Ecto neural progenitor cell (in vitro differentiated cells): ENCODE data around the gene L2HGDH.
"Not testable (repeated sequence)": the region's sequence is repeated elsewhere in the genome, so short reads cannot be mapped to it uniquely, and the experiment has no call there.

Experiments used
- DNase-seq: peaks from one replicate; pipeline ENCODE4 v3.0.0-alpha.2; 2018; ENCODE audit warnings: low spot score

Gene L2HGDH

DNA sequence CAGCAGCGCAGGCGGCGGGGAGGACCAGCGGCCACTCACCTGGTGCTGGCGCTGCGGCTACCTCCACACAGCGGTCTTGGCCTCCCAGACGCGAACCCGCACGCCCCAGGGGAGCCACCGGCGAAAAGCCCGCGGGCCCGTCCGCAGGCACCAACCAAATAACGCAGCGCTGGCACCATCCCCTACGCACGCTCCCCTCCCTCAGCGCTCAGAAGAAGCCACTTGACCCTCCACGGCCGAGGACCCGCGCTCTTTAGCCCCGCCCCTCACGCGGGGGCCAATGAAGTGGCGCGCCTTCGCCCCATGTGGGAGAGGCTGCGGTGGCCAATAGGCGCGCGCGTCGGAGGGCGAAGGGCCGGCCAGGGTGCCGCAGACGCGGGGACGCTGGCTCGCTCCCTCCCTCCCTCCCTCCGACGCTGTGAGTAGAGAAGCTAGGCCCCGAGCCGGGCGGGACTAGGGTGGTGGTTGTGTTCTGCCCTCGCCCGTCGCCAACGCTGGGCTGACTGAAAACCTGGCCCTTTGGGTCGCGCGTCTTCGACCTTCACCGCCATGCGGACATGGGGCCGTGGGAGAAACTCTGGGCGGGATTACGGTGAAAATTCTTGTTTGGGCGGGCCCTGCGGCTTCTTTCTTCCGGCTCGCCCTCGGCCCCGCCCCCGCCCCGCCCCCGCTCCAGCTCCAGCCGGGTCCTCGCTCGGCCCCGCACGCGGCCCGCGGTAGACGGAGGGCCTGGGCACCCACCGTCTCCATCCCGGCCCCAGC, at the start of gene L2HGDH, which contains the start of gene DMAC2L:
L2HGDH (minus strand) TSS at position 258 of the 762 bp plus-strand sequence; CDS start at position 179, 79 bp downstream.
DMAC2L (plus strand) TSS at position 353 of the 762 bp plus-strand sequence. CDS start 9,164 bp downstream, outside the sequence.
- peak; percentile 97 for DNase-seq

DNA sequence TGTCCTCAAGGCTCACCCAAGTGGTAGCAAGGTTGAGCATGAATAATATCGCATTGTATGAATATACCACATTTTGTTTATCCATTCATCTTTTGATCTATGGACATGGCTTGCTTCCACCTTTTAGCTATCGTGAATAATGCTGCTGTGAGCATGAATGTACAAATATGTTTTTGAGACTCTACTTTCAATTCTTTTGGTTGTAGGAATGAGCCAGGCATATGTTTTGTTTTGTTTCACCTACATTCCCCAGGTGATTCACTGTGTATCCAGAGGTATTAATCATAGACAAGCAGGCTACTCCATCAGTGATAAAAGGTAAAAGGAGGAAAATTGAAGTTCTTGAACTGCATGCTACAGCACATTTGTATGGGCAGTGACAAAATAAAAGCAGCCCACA, 48.8 kb upstream of the L2HGDH start:
- DNase-seq = no peak

DNA sequence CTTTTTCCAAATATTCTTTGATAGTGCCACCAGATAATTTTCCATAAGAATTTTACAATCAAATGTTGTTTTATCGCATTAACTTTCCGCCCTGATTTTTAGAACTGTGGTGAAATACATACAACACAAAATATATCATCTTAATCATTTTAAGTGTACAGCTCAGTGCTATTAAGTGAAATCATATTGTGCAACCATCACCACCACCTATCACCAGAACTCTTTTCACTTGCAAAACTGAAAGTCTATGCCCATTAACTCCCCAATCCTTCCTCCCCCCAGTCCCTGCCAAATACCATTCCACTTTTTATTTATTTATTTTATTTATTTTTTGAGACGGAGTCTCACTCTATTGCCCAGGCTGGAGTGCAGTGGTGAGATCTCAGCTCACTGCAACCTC, 48.1 kb upstream of the L2HGDH start:
- DNase-seq = no peak

DNA sequence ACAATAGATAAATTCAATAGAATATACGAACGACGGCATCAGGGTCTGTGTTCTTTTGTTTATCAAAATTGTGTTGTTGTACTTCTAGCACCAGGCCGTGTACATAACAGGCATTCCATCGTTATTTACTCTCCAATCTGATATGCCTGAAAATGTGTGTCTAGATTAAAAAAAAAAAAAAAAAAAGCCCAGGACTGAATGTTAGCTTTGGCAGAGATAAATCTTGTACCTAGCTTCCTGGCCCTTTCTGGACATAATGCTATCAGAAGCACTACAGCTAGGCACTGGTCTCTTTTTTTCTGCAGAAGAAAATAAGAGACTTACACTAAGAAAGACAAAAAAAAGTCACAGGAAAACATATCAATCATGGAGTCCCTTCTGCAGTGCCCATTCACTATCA, 47.6 kb upstream of the L2HGDH start:
- no peak for DNase-seq

DNA sequence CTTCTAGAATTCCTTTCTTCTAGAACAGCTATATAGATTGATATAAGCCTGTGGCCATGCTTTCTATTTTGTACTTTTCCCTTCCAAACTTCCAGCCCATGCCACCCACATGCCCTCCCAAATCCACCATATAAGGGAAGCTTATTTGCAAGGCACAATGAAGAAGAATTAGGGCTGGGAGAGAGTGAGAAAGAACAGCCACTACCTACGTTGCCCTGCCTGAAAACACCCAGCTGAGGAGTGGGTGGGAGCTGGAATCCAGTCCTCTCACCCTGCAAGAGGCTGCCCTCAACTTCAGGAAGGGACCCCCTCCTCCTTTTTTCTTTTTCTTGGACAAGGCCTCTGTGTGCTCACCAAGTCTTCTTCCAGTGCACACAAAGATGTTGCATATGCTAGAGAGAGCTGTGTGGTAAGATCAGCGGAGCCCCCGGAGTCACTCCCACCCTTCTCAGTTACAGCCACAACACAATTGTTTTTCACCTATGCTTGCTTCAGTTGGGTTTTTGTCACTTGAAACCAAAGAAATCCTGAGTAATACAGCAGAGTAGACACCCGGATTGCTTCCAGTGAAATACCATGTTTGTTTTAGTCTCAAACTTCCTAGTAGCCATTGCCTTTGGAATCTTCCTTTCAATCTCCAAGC, 45.8 kb upstream of the L2HGDH start:
- no peak for DNase-seq

DNA sequence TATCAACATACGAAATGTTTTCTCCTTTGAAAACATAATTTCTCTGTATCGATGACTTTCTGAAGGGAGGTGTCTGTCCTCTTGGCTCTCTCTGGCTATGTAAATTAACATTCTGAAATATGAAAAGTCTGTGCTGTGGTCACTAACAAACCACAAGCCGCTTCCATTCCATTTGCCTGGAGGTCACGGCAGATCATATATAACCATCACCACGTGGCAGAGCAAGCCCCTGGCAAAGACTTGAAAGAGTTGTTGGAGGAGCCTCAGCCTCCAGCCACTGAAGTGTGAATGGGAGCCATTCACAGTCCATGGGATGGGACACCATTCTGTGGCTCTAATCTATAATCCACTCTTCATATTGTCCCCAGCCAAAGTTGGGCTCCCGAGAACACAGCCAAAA, 45.1 kb upstream of the L2HGDH start:
- no peak for DNase-seq

DNA sequence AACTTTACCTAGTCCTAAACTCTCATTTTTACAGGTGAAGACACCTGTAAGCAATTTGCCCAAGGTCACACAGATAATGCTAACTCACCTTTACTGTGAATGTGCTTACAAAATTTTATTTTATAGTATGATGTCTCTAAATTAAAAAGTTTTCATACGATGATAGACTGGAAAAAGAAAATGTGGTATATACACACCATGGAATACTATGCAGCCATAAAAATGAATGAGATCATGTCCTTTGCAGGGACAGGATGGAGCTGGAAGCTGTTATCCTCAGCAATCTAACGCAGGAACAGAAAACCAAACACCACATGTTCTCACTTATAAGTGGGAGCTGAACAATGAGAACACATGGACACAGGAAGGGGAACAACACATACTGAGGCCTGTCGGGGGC, 44.3 kb upstream of the L2HGDH start:
- not testable (repeated sequence) for DNase-seq

DNA sequence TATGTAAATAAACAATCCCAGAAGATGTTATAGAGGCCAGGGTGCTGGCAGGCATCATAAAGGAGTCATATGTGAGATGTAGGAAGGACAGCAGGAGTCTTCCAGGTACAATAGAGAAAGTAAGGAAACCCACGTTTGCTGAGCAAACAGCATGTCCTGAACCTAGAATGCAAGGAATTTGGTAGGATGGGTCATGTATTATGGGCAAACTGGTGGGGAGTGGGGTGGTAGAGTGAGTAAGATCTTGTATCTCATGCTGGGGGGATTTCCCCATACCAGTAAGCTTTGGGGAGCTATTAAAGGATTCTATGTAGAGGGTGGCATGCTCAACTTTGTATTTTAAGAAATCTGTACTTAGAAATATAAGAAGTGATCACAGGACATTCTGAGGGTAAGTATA, 43.7 kb upstream of the L2HGDH start:
- no peak for DNase-seq

DNA sequence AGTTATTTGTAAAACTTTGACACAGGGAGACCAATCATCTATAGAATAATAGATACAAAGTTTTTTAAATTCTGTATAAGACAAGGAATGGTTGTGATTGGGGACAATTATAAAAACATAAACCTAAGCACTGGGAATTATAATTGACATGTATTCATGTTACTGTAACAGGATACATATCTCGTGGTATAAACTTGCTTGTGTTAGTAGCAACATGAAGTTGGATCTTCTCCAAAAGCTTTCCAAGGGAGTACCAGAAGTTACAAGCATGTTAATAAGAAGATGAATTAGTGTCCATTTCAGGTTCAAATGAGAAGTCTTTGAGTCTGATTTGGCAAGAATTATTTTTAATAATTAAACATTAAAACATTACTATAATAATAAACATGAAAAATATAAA, 42.5 kb upstream of the L2HGDH start:
- DNase-seq = no peak

DNA sequence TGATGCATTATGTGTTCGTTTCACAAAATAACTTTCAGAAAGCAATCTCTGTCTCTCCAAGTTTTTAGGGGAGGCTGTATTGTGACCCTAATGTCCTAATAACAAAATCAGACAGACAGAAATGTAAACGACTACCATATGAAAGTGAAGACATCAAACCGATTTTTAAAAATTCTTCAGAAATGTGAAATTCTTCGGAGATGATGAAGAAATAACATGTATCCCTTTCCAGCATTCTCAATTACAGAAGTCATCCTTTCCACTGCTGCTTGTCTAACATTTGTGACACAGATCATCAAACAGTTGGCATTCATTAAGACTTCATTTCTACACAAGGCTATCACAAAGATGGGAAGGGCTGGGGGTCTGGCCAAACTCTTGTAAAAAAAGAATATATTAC, 41.1 kb upstream of the L2HGDH start:
- DNase-seq = no peak

DNA sequence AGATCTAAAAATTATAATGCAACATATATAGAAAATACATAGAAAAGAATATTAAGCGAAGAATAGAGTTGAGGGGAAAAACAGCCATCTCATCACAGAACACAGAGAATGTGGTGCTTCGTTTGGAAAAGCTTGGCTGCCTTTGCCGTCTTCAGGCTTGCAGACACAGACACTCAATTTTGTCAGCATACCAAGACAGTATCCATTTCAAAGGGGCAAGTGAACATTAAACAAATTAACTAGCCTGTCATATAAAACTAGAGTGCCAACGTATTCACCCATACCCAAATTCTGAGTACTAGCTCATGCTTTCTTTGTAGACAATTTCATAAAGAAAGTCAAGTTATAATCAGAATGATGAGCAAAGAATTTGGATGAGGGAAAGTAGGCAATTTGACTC, 40.6 kb upstream of the L2HGDH start:
- DNase-seq = no peak

DNA sequence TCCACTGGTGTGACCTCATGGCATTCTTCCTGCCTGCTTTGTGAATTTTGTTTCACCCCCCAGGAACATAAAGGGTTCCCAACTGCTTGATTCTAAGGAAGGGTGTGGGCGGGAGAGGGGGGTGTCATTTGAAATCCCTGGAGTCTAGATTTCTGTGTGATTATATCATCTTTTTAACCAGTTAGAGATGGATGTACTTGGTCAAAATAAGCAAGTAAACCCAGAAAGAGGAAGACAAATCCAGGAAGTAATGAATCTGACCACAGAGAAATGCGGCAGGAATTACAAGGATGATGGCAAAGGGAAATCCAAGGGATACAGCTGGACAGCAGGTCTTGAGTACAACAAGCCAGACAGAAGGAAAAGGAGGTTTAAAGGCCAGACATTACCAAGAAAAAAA, 38.9 kb upstream of the L2HGDH start:
- DNase-seq = no peak

DNA sequence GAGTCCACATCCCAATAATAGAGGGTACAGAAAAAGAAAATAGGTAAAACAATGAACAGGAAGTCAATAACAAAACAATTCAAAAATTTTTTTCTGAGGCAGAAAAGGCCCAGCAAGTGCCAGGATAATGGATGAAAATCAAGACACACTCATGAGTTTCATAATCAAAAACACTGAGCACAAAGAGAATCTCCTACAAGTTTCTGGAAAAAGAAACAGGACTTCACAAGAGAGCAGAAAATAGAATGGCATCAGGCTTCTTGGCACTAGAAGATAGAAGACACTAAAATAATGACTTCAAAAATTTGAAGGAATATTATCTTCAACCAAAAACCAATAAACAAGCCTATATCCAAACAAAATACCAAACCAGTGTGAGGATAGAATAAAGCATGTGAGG, 36.9 kb upstream of the L2HGDH start:
- no peak for DNase-seq

DNA sequence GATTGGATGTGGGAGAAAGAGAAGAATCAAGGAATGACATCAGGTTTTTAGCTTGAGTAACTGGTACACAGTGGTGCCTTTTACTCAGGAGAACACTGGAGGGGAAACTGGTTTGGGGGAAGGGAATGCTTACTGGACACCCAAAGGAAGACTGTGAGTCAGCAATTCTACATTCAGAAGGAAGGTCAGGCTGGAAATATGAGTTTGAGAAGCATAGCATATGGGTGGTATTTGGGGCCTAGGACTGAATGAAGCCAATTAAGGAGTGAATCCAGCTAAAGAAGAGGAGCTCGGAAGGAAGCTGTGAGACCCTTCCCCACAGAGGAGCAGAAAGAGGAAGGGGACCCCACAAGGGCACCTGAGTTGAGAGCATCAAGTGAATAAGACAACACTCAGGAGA, 35.5 kb upstream of the L2HGDH start:
- no peak for DNase-seq

DNA sequence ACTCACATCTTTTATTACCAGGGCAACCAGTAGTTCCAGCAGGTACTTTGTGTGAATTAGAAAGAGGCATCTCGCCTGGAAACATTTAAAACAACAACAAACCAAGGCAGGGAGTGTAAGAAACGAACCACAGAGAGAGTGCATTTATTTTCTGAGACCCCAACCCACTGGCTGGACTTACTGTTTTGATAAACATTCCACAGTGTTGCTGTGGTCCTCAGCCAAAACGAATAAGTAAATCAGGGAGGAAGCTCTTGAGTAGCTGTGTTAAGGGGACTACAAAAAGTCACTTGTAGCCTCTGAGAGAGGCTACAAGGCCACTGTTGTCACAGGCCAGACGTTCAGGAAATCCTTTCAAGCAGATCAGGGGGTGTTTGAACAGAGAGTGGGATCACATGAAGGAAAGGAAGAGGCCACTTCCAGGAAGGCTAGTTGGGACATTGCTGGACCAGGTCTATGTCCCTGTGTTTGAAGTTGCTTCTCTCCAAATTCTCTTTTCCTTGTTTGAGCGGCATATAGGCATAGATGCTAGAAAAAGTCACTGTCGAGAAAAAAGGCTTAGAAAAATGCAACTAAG, 33.9 kb upstream of the L2HGDH start:
- DNase-seq = no peak

DNA sequence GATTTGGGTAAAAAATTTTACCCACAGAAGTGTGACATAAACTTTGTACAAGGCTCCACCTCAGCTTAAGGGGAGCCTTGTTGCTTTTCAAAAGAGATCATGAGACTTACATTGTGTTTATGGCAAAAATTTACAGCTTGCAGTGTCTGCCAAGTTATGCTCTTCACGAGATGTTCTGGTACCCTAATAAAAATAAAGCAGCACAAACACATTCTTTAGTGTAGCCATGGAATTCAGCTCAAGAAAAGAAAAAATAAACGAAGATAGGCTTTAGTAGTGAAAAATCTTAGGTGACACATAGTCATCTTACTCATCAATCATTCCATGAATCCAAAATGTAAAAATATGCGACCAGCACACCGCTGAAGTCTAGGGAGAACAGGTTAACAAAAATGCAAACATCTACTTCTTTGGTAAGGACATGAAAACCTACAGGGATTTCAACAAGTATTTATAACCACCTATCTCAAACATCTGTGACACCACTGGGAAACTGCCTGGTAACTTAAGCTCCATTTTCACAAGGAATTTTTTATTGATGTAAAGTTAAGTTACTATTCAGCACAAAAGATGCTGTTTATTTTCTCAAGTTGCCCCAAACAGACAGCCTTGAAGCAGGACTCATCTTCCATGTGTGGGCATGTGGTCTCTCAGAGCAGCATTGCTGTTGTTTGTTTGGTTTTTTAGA, 33.0 kb upstream of the L2HGDH start:
- DNase-seq = no peak

DNA sequence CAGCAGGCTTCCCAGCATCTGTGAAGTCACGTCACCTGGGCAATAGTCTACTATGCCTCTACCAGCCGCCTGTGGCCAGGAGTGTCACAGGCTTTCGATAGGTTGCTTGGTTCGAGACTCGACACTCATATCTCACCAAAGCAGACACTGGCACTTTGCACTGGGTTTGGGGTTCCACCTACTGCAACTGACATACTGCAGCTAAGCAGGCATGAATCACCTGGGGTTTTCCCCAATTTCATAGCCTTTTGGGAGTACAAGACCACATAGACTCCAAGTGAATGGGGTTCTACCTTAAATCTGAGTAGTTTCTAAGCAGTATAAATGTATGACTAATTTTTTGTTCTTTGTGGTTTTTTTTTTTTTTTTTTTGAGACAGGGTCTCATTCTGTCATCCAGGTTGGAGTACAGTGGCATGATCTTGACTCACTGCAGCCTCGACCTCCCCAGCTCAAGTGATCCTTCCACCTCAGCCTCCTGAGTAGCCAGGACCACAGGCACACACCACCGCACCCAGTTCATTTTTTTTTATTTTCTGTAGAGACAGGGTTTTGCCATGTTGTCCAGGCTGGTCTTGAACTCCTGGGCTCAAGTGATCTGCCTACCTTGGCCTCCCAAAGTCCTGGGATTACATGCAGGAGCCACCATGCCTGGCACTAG, 32.2 kb upstream of the L2HGDH start:
- DNase-seq = no peak

DNA sequence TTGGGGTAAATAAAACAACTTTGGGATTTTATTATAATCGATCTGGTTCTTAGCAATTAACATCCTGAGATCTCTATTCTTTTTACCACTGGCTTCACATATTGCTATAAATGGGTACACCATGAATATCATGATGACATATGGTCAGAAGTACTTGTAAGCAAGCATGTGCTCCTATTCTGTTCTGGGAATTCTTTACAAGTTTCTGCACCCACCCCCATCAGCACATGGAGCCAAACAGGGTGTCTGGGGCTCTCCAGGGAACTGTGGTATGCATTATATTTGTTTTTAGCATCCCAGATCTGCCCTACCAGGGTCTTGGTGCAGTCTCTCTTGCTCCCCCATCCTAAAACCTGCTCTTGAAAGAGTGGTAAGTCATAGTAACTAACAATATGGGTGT, 31.4 kb upstream of the L2HGDH start:
- DNase-seq = no peak

DNA sequence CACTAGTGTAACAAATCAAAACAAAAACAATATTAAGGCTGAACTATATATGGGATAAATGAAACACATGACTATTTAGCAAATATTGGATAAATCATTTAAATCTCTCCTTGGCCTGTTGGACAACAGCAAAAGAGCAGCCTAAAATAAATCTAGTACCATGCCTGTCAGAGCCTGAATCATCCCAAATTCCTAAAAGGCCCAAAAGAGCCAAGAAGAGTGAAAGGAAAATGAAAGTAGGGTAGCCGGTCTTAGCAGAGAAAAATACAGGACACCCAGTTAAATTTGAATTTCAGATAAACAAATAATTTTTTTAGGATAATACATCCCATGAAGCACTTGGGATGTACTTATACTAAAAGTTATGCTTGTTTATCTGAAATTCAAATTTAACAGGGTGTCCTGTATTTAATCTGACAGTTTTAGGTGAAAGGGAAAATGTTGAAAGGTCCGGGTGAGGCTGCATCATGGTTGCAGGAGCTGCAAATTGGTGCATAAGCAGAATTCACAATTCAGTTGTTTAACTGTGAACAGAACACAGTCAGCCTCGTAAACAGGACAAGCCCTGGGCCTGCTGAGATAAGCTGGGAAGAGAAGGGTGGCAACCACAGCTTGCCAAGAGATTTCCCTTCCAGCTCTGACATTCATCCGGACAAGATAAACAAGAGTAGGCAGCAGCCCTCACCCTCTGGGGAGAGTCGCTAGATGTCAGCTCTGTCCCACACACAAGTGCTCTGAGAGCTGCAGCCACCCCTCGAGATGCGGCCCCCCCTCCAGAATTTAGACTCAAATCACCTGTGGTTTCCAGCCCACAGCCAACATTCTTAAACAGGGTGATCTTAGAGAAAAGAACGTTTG, 30.4 kb upstream of the L2HGDH start:
- DNase-seq = no peak

DNA sequence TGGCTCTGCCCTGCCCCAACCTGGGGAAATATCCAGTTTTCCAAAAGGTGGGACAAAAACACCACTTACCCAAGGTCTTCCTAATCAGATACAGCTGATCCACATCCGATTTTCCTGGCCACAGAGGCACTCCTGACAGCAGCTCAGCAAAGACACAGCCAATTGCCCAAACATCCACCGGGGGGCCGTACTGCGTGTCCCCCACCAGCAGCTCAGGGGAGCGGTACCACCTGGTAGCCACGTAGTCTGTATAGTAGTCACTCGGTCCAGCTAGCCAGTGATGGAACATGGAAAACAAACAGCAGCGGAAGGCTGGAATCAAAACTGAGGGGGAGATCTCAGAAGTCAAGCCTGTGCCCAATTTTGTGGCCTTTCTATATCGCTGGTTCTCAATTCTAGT, 28.9 kb upstream of the L2HGDH start:
- no peak for DNase-seq

DNA sequence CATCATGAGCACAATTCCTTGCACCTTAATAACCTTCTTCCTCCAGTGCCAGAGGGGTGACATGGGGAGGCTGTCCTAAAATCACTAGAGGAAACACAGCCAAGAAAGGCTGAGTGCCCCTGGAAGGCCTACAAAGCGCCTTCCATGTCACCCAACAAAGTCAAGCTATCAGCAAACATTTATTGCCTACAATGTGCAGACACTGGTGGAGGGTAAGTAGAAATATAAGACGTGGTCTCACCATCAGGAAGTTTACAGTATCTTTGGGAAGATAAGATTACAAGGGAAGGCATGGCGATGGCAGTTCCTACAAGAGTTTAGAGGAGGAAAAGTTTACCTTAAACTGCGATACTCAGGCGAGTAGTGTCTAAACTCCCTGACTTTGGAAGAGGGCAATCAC, 28.0 kb upstream of the L2HGDH start:
- DNase-seq = no peak
